OCI-M1 (cell line): Measurements from ENCODE around the gene CYP2W1.
"Not testable (repeated sequence)": the region's sequence is repeated elsewhere in the genome, so short reads cannot be mapped to it uniquely, and the experiment has no call there.

ENCODE experiments used
- DNase-seq: peaks from one replicate; lab custom pipeline; 2025; lab: John Stamatoyannopoulos, UW

Gene CYP2W1

GRCh38 chr7:997404-998395 lies 14.7 kb downstream of the CYP2W1 start:
- no peak for DNase-seq

DNA sequence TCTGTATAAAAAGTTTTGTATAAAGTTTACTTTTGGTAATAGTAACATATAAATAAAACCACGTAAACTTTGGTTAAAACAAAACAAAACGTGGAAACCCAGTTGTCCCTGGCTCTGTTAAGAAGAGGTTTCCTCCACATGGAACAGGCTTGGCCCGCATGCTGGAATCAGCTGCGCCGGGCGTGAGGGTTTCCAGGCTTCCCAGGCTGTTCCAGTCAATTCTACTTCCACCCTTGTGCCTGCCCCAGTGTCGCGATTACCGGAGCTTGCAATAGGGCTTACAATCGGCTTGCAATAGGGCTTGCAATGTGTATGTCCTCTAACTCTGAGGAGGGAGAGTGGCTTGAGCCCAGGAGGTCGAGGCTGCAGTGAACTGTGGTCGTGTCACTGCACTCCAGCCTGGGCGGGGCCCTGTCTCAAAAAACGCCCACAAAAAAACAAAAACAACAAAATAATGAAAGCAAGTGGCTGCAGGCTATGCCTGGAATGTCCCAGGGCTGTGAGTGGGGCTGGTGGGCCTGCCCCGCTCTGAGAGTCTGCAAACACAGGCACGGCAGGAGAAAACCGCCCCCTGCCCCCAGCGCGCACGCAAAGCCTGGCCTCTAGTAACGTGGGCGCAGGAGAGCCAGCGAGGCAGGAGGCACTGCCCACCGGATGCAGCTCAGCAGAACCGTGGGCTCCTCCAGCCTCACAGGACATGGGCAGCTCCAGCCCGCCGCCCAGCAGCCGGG lies 16.3 kb downstream of the CYP2W1 start:
- DNase-seq = no peak

GRCh38 chr7:999941-1000935 lies 17.3 kb downstream of the CYP2W1 start:
- no peak for DNase-seq

DNA sequence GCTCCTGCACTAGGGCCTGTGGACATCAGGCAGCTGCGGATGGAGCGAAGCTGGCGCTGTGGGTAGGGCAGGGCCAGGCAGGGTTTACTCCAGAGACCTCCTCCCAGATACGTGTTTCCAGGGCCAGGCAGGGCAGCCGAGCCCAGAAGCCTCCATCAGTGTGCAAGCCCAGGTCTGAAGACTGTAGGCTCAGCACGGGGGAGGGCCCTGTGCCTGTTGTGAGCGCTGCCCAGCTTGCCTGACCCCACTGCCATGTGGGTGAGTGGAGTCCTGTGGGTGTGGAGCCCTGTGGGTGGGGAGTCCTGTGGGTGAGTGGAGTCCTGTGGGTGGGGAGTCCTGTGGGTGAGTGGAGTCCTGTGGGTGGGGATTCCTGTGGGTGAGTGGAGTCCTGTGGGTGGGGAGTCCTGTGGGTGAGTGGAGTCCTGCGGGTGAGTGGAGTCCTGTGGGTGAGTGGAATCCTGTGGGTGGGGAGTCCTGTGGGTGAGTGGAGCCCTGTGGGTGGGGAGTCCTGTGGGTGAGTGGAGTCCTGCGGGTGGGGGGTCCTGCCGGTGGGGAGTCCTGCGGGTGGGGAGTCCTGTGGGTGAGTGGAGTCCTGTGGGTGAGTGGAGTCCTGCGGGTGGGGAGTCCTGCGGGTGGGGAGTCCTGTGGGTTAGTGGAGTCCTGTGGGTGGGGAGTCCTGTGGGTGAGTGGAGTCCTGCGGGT lies 18.2 kb downstream of the CYP2W1 start:
- not testable (repeated sequence) for DNase-seq

DNA sequence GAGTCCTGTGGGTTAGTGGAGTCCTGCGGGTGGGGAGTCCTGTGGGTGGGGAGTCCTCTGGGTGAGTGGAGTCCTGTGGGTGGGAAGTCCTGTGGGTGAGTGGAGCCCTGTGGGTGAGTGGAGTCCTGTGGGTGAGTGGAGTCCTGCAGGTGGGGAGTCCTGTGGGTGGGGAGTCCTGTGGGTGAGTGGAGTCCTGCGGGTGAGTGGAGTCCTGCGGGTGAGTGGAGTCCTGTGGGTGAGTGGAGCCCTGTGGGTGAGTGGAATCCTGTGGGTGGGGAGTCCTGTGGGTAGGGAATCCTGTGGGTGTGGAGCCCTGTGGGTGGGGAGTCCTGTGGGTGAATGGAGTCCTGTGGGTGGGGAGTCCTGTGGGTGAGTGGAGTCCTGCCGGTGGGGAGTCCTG lies 19.0 kb downstream of the CYP2W1 start:
- DNase-seq = not testable (repeated sequence)

DNA sequence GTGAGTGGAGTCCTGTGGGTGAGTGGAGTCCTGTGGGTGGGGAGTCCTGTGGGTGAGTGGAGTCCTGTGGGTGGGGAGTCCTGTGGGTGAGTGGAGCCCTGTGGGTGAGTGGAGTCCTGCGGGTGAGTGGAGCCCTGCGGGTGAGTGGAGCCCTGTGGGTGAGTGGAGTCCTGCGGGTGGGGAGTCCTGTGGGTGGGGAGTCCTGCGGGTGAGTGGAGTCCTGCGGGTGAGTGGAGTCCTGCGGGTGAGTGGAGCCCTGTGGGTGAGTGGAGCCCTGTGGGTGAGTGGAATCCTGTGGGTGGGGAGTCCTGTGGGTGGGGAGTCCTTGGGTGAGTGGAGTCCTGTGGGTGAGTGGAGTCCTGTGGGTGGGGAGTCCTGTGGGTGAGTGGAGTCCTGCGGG lies 19.5 kb downstream of the CYP2W1 start:
- not testable (repeated sequence) for DNase-seq

DNA sequence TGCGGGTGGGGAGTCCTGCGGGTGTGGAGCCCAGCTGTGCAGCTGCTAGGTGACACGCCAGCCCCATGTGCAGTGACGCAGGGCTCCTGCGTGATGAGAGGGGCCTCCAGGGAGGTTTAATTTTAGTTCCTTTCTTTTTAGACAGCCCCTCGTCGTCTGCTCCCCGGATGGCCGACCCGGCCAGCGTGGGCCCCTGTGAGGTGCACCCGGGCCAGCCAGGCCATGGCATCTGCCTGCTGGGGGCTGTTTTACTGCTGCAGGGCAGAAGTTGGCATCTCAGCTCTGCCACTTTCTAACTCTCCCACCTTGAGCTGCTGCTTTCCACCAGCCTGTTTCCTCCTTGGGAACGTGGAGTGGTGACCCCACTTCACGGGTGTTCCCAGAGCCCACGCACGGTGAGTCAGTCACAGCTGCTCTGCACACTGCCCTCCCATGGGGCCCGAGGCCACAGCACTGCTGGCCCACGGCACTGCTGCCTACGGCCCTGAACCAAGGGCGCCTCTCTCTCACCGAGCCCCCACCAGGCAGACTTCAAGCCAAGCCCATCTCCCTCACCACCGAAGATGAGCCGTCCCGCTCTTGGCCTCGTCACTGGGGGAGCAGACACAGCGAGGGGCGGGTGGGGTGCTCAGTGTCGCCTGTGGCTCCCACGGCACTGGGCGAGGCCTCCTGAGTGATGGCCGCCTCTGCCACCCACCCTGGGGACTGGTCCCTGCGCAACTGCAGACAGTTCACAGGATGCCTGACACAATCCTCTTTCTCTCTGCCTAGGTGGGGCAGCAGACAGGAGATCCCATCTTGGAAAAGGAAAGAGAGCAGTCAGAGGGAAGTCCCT lies 21.3 kb downstream of the CYP2W1 start:
- no peak for DNase-seq

DNA sequence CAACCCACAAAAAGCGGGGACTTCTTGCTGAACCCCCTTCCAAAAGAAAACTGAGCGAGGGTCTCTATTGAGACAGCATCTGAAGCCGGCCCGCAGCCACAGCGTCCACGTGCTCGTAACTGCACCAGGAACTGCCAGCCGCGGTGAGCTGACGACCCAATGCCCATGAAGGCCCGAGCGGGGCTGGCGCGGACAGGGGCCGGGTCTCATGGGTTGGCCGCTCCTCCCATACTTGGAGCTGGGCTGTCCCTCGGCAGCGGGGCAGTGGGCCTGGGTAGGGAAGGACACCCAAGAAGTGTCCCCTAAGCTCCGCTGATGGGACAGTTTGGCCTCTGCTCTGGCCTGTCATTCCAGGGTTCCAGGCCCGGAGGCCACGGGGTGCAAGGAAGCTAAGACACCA lies 22.3 kb downstream of the CYP2W1 start:
- no peak for DNase-seq

DNA sequence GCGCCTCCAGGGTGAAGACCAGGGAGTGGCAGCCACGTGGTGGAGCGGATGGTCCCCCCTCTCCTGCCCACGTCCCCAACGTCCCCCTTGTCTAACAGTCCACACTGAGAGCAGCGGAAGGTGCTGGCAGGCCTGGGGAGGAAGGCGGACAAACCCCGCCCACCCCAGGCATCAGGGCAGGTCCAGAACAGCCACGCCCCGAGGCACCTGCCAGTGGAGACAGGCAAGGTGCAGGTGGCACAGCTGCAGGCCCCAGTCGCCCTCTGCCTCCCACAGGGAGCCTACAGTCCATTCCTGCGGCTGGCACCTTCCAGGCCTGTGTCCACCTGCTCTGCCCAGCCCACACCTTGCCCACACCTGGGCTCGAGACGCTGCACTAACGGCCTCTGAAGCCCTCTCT lies 24.9 kb downstream of the CYP2W1 start:
- DNase-seq = no peak

GRCh38 chr7:1008733-1009363 lies 25.9 kb downstream of the CYP2W1 start:
- no peak for DNase-seq

- no peak for DNase-seq
These were observed 26.8 kb downstream of the CYP2W1 start for GRCh38 chr7:1009747-1010146.

DNA sequence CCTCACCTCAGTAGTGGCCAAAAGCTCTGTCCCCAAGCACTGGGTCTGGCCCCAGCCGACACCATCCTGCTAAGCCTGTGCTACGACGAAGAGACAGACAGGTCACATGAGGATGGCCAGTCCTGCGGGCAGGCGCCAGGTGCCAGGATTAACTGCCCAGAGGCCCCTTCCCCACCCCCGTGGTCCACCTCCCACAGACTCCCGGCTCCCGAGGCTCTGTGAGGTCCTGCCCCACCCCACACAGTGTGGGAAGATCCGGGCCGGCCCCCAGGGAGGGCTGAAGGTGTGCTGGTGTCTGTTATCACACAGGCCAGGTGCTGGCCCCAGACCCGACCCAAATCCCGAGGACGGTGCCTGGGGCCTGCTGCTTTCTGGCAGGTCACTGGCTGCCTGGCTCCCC lies 27.2 kb downstream of the CYP2W1 start:
- DNase-seq = no peak

- no peak for DNase-seq
These were observed 28.5 kb downstream of the CYP2W1 start for GRCh38 chr7:1011297-1012003.

DNA sequence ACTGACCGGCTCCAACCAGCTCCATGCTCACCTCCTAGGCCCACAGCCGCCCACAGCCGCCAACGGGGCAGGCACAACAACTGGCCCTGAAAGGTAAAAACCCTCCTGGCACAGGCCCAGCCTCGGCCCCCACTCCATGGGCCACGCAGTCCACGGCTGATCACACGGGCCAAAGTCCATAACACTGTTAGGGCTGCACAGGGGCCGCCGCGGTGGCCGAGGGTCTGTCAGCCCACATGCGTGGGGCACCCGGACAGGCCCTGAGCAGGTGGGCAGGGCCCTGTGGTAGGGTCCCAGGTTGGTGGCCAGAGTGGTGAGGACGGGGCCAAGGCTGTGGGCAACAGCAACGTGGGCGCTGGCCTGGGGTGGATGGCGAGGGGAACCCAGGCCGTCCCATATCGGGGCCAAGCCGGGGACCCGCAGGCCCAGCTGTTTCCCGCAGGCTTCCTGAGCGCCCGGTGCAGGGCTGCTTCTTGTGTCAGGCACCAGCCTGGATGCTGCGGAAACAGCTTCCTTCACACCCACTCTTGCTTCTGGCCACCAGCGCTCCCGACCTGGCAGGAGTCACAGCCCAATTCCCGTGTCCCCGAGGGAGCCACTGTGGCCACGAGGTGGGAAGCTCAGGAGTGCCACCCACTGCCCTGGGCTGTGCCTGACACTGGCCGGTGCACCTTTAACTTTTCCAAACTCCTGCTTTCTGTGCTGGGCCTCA lies 29.2 kb downstream of the CYP2W1 start:
- DNase-seq = no peak

DNA sequence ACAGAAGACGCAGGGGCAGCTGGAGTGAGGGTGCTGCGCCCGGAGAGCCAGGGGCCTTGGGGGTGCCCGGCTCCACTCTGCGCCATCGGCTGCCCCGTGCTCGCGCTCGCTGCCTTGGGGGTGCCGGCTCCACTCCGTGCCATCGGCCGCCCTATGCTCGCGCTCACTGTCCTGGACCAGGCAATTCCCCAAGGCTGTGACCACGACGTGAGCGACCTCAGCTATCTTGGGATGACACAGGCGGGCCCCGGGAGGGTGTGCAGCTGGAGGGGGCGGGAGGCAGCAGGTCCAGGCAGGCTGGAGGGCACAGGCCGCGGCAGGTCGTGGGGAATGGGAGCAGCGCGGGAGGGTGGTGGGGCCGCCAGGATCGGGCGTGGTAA lies 29.7 kb downstream of the CYP2W1 start:
- DNase-seq = no peak

- DNase-seq = no peak
These were observed 30.6 kb downstream of the CYP2W1 start for GRCh38 chr7:1013581-1013980.

DNA sequence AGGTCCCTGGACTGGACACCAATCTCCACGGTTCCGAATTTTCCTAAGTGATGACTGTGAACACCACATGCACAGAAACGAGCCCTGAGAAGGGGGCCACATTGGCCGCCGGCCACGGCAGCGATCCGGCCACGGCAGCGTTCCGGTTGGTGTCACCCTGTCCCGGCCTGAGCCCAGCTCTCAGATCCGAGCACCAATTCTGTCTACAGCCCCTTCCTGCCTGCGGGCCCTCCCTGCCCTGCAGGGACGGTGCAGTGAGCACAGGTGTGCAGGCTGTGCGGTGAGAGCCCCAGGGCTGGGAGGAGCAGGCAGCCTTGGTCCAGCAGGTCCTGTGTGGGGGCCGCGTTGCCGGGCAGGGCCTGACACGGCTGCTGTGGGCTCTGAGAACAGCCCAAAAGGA lies 31.7 kb downstream of the CYP2W1 start:
- DNase-seq = no peak
